Measurements from ENCODE around the gene ADAMTS9.

The ADAMTS9 gene

GRCh38 chr3:64488939-64489338, 198.9 kb downstream of the ADAMTS9 start:
- Histone ChIP-seq H3K9ac (ENCODE audit: low read depth, low read length, poor library complexity, severe bottlenecking) (no peak overlapping the region), H3K27me3 (ENCODE audit: insufficient read depth, low read length, poor library complexity, severe bottlenecking) (no peaks in the 10 kb centered on the region), H4K20me1 (ENCODE audit: insufficient read depth, low read length, poor library complexity, severe bottlenecking) (no peaks in the 10 kb centered on the region), H3K4me3 (ENCODE audit: low read length, poor library complexity, severe bottlenecking) (no peak overlapping the region), H3K36me3 (ENCODE audit: insufficient read depth, low read length) (no peaks in the 10 kb centered on the region), H3K79me2 (ENCODE audit: insufficient read depth, low read length) (no peaks in the 10 kb centered on the region), H3K9me3 (ENCODE audit: insufficient read depth, low read depth, low read length) (no peaks in the 10 kb centered on the region), H3K4me2 (ENCODE audit: low read depth, low read length, poor library complexity, severe bottlenecking) (no peak overlapping the region), H3F3A (ENCODE audit: low read depth) (no peaks in the 10 kb centered on the region), H3K4me1 (ENCODE audit: insufficient read depth, low read length, poor library complexity, severe bottlenecking) (no peaks in the 10 kb centered on the region), H2AFZ (ENCODE audit: low read length) (no peak overlapping the region), H3K9me2 (replicated peaks; ENCODE audit: low read depth, low read length) (no peaks in the 10 kb centered on the region)
- no peak for TF ChIP-seq CTCF (conservative IDR thresholded peaks at IDR 0.05; ENCODE audit: low read length)
- no peak for TF ChIP-seq EZH2phosphoT487 (IDR thresholded peaks at IDR 0.05; ENCODE audit: borderline replicate concordance)

- H3K36me3 ChIP-seq (ENCODE audit: insufficient read depth, low read length): no peaks in the 10 kb centered on the region
- H3K4me1 ChIP-seq (ENCODE audit: insufficient read depth, low read length, poor library complexity, severe bottlenecking): no peaks in the 10 kb centered on the region
- TF ChIP-seq EZH2phosphoT487 (IDR thresholded peaks at IDR 0.05; ENCODE audit: borderline replicate concordance) (no peak), CTCF (conservative IDR thresholded peaks at IDR 0.05; ENCODE audit: low read length) (peak; percentile 92)
- H3K9ac ChIP-seq (ENCODE audit: low read depth, low read length, poor library complexity, severe bottlenecking): no peak overlapping the region
- H3K4me2 ChIP-seq (ENCODE audit: low read depth, low read length, poor library complexity, severe bottlenecking): no peak overlapping the region
- no peaks in the 10 kb centered on the region for H3K9me2 ChIP-seq (replicated peaks; ENCODE audit: low read depth, low read length)
- H2AFZ ChIP-seq (ENCODE audit: low read length): peak overlapping the region; percentile 44
- no peaks in the 10 kb centered on the region for H3K9me3 ChIP-seq (ENCODE audit: insufficient read depth, low read depth, low read length)
- no peak overlapping the region for H3K4me3 ChIP-seq (ENCODE audit: low read length, poor library complexity, severe bottlenecking)
- no peaks in the 10 kb centered on the region for H3K79me2 ChIP-seq (ENCODE audit: insufficient read depth, low read length)
- H3K27me3 ChIP-seq (ENCODE audit: insufficient read depth, low read length, poor library complexity, severe bottlenecking): no peaks in the 10 kb centered on the region
- no peaks in the 10 kb centered on the region for H3F3A ChIP-seq (ENCODE audit: low read depth)
- no peaks in the 10 kb centered on the region for H4K20me1 ChIP-seq (ENCODE audit: insufficient read depth, low read length, poor library complexity, severe bottlenecking)
These were observed 203.4 kb downstream of the ADAMTS9 start for GRCh38 chr3:64484289-64484992.

- Histone ChIP-seq H3K4me1 (ENCODE audit: insufficient read depth, low read length, poor library complexity, severe bottlenecking) (no peaks in the 10 kb centered on the region), H3K4me2 (ENCODE audit: low read depth, low read length, poor library complexity, severe bottlenecking) (no peak overlapping the region), H2AFZ (ENCODE audit: low read length) (no peak overlapping the region), H3K4me3 (ENCODE audit: low read length, poor library complexity, severe bottlenecking) (no peak overlapping the region), H3K79me2 (ENCODE audit: insufficient read depth, low read length) (no peaks in the 10 kb centered on the region), H3K9me2 (replicated peaks; ENCODE audit: low read depth, low read length) (no peaks in the 10 kb centered on the region), H3K27me3 (ENCODE audit: insufficient read depth, low read length, poor library complexity, severe bottlenecking) (no peaks in the 10 kb centered on the region), H3K9ac (ENCODE audit: low read depth, low read length, poor library complexity, severe bottlenecking) (no peak overlapping the region), H4K20me1 (ENCODE audit: insufficient read depth, low read length, poor library complexity, severe bottlenecking) (no peaks in the 10 kb centered on the region), H3F3A (ENCODE audit: low read depth) (no peaks in the 10 kb centered on the region), H3K9me3 (ENCODE audit: insufficient read depth, low read depth, low read length) (no peaks in the 10 kb centered on the region), H3K36me3 (ENCODE audit: insufficient read depth, low read length) (no peaks in the 10 kb centered on the region)
- TF ChIP-seq CTCF (conservative IDR thresholded peaks at IDR 0.05; ENCODE audit: low read length): no peak
- TF ChIP-seq EZH2phosphoT487 (IDR thresholded peaks at IDR 0.05; ENCODE audit: borderline replicate concordance): no peak
These were observed 204.3 kb downstream of the ADAMTS9 start for GRCh38 chr3:64483467-64483866.

Measured in Loucy (cell line).